SU-DHL-6 (cell line): ENCODE measurements around the gene MARK1.

Experiments used
- EZH2phosphoT487 ChIP-seq: fragments of 200-600 bp; sonication (generic), shearing (Covaris generic); conservative IDR thresholded peaks from 2 replicates; pipeline ENCODE4 v1.6.1; 2018; ENCODE audit warnings: mild to moderate bottlenecking, antibody characterized with exemption, low read length, moderate library complexity, mixed read lengths
- TF ChIP-seq, protein P1 (sequence below): fragments of 200-600 bp; sonication (generic); IDR thresholded peaks from one replicate; pipeline ENCODE4 v1.5.1; 2017; ENCODE audit warnings: antibody characterized with exemption, mild to moderate bottlenecking, low read length, moderate library complexity; ENCODE audit not compliant: insufficient read depth, poor library complexity, severe bottlenecking

DNA sequence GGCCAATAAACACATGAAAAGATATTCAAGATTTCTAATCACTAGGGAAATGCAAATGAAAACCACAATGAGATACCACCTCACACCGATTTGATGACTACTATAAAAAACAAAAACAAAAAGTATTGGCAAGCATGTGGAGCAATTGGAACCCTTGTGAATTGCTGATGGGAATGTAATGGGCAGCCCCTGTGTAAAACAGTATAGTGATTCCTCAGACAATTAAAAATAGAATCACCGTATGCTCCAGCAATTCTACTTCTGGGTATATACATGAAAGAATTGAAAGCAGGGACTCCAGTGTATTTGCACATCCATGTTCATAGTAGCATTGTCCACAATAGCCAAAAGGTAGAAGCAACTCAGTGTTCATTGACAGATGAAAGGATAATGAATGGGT, 149.3 kb downstream of the MARK1 start:
- TF ChIP-seq EZH2phosphoT487, result no peak
- TF ChIP-seq, protein P1, sequence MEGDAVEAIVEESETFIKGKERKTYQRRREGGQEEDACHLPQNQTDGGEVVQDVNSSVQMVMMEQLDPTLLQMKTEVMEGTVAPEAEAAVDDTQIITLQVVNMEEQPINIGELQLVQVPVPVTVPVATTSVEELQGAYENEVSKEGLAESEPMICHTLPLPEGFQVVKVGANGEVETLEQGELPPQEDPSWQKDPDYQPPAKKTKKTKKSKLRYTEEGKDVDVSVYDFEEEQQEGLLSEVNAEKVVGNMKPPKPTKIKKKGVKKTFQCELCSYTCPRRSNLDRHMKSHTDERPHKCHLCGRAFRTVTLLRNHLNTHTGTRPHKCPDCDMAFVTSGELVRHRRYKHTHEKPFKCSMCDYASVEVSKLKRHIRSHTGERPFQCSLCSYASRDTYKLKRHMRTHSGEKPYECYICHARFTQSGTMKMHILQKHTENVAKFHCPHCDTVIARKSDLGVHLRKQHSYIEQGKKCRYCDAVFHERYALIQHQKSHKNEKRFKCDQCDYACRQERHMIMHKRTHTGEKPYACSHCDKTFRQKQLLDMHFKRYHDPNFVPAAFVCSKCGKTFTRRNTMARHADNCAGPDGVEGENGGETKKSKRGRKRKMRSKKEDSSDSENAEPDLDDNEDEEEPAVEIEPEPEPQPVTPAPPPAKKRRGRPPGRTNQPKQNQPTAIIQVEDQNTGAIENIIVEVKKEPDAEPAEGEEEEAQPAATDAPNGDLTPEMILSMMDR, result no peak
